GM21381 (cell line): ENCODE results near the gene CCDC24.

Experiments
- ATAC-seq: cut with Tn5 transposase; IDR thresholded peaks from one replicate; pipeline ENCODE4 v1.9.1; 2021; ENCODE audit warnings: mild to moderate bottlenecking, moderate library complexity; ENCODE audit not compliant: unreplicated experiment

Gene CCDC24

GRCh38 chr1:43991476-43992231 lies at the start of gene CCDC24:
TSS of gene CCDC24 (plus strand) at chr1:43991599. CDS start at chr1:43991879, 280 bp downstream.
- ATAC-seq = peak; percentile 79

GRCh38 chr1:43942411-43942810 lies 49.0 kb upstream of the CCDC24 start:
- no peak for ATAC-seq

- no peak for ATAC-seq
Measured at GRCh38 chr1:43944860-43945259, 46.5 kb upstream of the CCDC24 start.

GRCh38 chr1:43945674-43946235 lies 45.6 kb upstream of the CCDC24 start:
- no peak for ATAC-seq

GRCh38 chr1:43946236-43947060 lies 45.0 kb upstream of the CCDC24 start, which contains the start of gene IPO13:
TSS of gene IPO13 (plus strand) at chr1:43946950. CDS start at chr1:43947601, 651 bp downstream.
- ATAC-seq = peak; percentile 89

GRCh38 chr1:43947061-43947873 lies 44.1 kb upstream of the CCDC24 start:
- ATAC-seq = no peak

- ATAC-seq = no peak
Measured at GRCh38 chr1:43947874-43948437, 43.4 kb upstream of the CCDC24 start.

- ATAC-seq = no peak
Measured at GRCh38 chr1:43949678-43950077, 41.7 kb upstream of the CCDC24 start.

GRCh38 chr1:43951021-43951985 lies 40.1 kb upstream of the CCDC24 start:
- ATAC-seq = no peak

GRCh38 chr1:43952731-43953346 lies 38.6 kb upstream of the CCDC24 start:
- no peak for ATAC-seq

GRCh38 chr1:43953361-43953760 lies 38.0 kb upstream of the CCDC24 start:
- ATAC-seq = no peak

GRCh38 chr1:43954036-43954435 lies 37.4 kb upstream of the CCDC24 start:
- no peak for ATAC-seq

- ATAC-seq = no peak
Measured at GRCh38 chr1:43956234-43956633, 35.2 kb upstream of the CCDC24 start.

- ATAC-seq = no peak
Measured at GRCh38 chr1:43957407-43958040, 33.9 kb upstream of the CCDC24 start.

GRCh38 chr1:43958351-43959255 lies 32.8 kb upstream of the CCDC24 start:
- no peak for ATAC-seq

GRCh38 chr1:43960798-43961197 lies 30.6 kb upstream of the CCDC24 start:
- ATAC-seq = no peak

GRCh38 chr1:43961692-43962091 lies 29.7 kb upstream of the CCDC24 start:
- ATAC-seq = no peak
